Endothelial cell of umbilical vein (primary cell): ENCODE results near the gene GHSR. TPM values are rescaled to one million over a fixed set of nuclear protein-coding genes. Genes with fewer than 3 reads are reported as not detected.

Experiments used
- BruUV-seq: library from RNA; stranded (reverse); fragments of 400-500 nt; replicated peaks from 2 replicates; lab custom pipeline; 2021; lab: Mats Ljungman, UMichigan
- CTCF ChIA-PET: fragments of 300-600, 350-600 bp; sonication (Branson Sonifier 250); formaldehyde crosslinking; loops from one replicate; lab custom pipeline; 2021; ENCODE audit warnings: antibody characterized with exemption, inconsistent platforms; lab: Charles Lee
- POLR2A ChIA-PET: fragments of 300-600, 350-600 bp; sonication (Branson Sonifier 250); formaldehyde crosslinking; loops from one replicate; lab custom pipeline; 2021; ENCODE audit warnings: antibody characterized with exemption, inconsistent platforms; lab: Charles Lee
- DNase-seq: peaks from one replicate; pipeline ENCODE4 v3.0.0-alpha.2; 2011; ENCODE audit warnings: low read depth, low spot score
- FAIRE-seq: peaks from 2 replicates; lab custom pipeline; 2011; peaks lifted over from hg19 to GRCh38; lab: Jason Lieb, UNC
- H2AFZ ChIP-seq: 2 replicates; pipeline ENCODE4 v1.6.0; 2012; ENCODE audit warnings: low read depth, low read length, control low read depth, inconsistent platforms
- H3K27ac ChIP-seq: 2 replicates; pipeline ENCODE4 v1.5.1; 2011; ENCODE audit warnings: low read depth, mild to moderate bottlenecking, control low read depth, low read length, moderate library complexity; ENCODE audit not compliant: insufficient read depth
- H3K27me3 ChIP-seq, 2 experiments: 2 replicates each; pipeline versions ENCODE4 v1.6.0 to v1.6.1; 2011; ENCODE audit warnings: low read length in 2 of 2, mixed read lengths in 1 of 2; ENCODE audit not compliant: control insufficient read depth in 2 of 2, insufficient read depth in 2 of 2
- H3K36me3 ChIP-seq, 2 experiments: 2 replicates in 1 of 2; 3 replicates in 1 of 2; pipeline ENCODE4 v1.5.1; 2011; ENCODE audit warnings: low read length in 2 of 2, mild to moderate bottlenecking in 1 of 2, moderate library complexity in 1 of 2; ENCODE audit not compliant: control insufficient read depth in 2 of 2, insufficient read depth in 2 of 2; ENCODE audit errors: extremely low read depth in 1 of 2
- H3K4me1 ChIP-seq: 3 replicates; pipeline ENCODE4 v1.5.1; 2011; ENCODE audit warnings: mild to moderate bottlenecking, low read length; ENCODE audit not compliant: control insufficient read depth, insufficient read depth; ENCODE audit errors: extremely low read depth
- H3K4me2 ChIP-seq: 2 replicates; pipeline ENCODE4 v1.6.1; 2011; ENCODE audit warnings: low read length, control low read depth, mixed read lengths; ENCODE audit not compliant: insufficient read depth
- H3K4me3 ChIP-seq, 3 experiments: fragments of 200-600 bp in 1 of 3; sonication (generic), shearing (Covaris generic) in 1 of 3; replicated peaks in 1 of 3; 2 replicates each; pipeline ENCODE4 v1.5.1; 2011 to 2016; ENCODE audit warnings: control low read depth in 3 of 3, low read length in 3 of 3, mild to moderate bottlenecking in 2 of 3, inconsistent platforms in 1 of 3, low read depth in 1 of 3, moderate library complexity in 1 of 3; ENCODE audit not compliant: insufficient read depth in 1 of 3
- H3K79me2 ChIP-seq: 2 replicates; pipeline ENCODE4 v1.6.0; 2012; ENCODE audit warnings: low read length, inconsistent platforms; ENCODE audit not compliant: control insufficient read depth, insufficient read depth
- H3K9ac ChIP-seq: replicated peaks from 2 replicates; pipeline ENCODE3; 2011; ENCODE audit warnings: low read length, control low read depth; ENCODE audit not compliant: insufficient read depth; ENCODE audit errors: extremely low read depth
- H3K9me1 ChIP-seq: replicated peaks from 3 replicates; pipeline ENCODE4 v1.6.0; 2011; ENCODE audit warnings: mild to moderate bottlenecking, low read length; ENCODE audit not compliant: control insufficient read depth, insufficient read depth; ENCODE audit errors: extremely low read depth
- H3K9me3 ChIP-seq: replicated peaks from 2 replicates; pipeline ENCODE4 v1.5.1; 2012; ENCODE audit warnings: low read length, inconsistent platforms; ENCODE audit not compliant: control insufficient read depth, insufficient read depth
- H4K20me1 ChIP-seq: replicated peaks from 2 replicates; pipeline ENCODE3; 2011; ENCODE audit warnings: mild to moderate bottlenecking, low read length; ENCODE audit not compliant: control insufficient read depth, insufficient read depth; ENCODE audit errors: extremely low read depth
- EZH2 ChIP-seq: IDR thresholded peaks from 2 replicates; pipeline ENCODE4 v1.6.1; 2012; ENCODE audit warnings: borderline replicate concordance, low read depth, mild to moderate bottlenecking, moderate library complexity, low read length, inconsistent platforms; ENCODE audit not compliant: severe bottlenecking
- FOS ChIP-seq: IDR thresholded peaks from 2 replicates; pipeline ENCODE4 v1.6.1; 2011; ENCODE audit warnings: mild to moderate bottlenecking, low read length, moderate library complexity, borderline replicate concordance; ENCODE audit not compliant: insufficient read depth
- GATA2 ChIP-seq: IDR thresholded peaks from 2 replicates; pipeline ENCODE4 v1.7.0; 2011; ENCODE audit warnings: low read depth, mild to moderate bottlenecking, moderate library complexity, mixed read lengths, low read length; ENCODE audit not compliant: insufficient read length, insufficient read depth
- JUN ChIP-seq: IDR thresholded peaks from 2 replicates; pipeline ENCODE4 v1.6.1; 2011; ENCODE audit warnings: borderline replicate concordance, low read depth; ENCODE audit not compliant: insufficient read length, insufficient read depth
- POLR2A ChIP-seq: IDR thresholded peaks from 2 replicates; pipeline ENCODE4 v1.6.1; 2012; ENCODE audit warnings: low read depth, mild to moderate bottlenecking, control low read depth, low read length
- POLR2AphosphoS5 ChIP-seq: IDR thresholded peaks from 2 replicates; pipeline ENCODE4 v1.6.1; 2012; ENCODE audit warnings: low read depth, mild to moderate bottlenecking, control low read depth, low read length, moderate library complexity; ENCODE audit not compliant: insufficient read depth
- dilution Hi-C: fragments of 300-500 bp; cut with MboI; formaldehyde crosslinking; loops from one replicate; pipeline ENCODE4 v1.15.0; 2019; ENCODE audit warnings: low sequenced_read_pairs; ENCODE audit not compliant: extremely low pct_ligation_motif_present
- intact Hi-C: fragments of 100-400 bp; cut with micrococcal nuclease; formaldehyde crosslinking; loops from one replicate; pipeline ENCODE4 v1.10.0; 2022
- polyA plus RNA-seq, 4 experiments: library from polyadenylated mRNA; depleted of rRNA in 3 of 4; stranded (reverse) in 3 of 4; unstranded in 1 of 4; fragments of >200 nt; gene quantifications; 2 replicates each; pipeline versions ENCODE4 v1.2.1 to v1.2.3, GENCODE V29; 2011 to 2012; ENCODE audit warnings: missing spikeins in 1 of 4
- total RNA-seq: library from RNA; stranded (reverse); gene quantifications from 2 replicates; pipeline ENCODE4 v1.2.3, GENCODE V29; 2021
- TF ChIP-seq, protein P1 (sequence below): IDR thresholded peaks from 2 replicates; pipeline ENCODE4 v1.6.1; 2011; ENCODE audit not compliant: insufficient read depth, insufficient read length
- TF ChIP-seq, protein P2 (sequence below), 2 donors: IDR thresholded peaks; 1 replicate in 1 of 2; 2 replicates in 1 of 2; pipeline ENCODE4 v1.5.1; 2011; ENCODE audit warnings: low read length in 2 of 2, mild to moderate bottlenecking in 2 of 2, moderate library complexity in 2 of 2, control low read depth in 1 of 2, inconsistent platforms in 1 of 2, low read depth in 1 of 2; ENCODE audit not compliant: insufficient read depth in 1 of 2; ENCODE audit errors: extremely low read depth in 1 of 2

GHSR gene
- total and polyA plus RNA-seq, 2 donors (not counting 3 experiments of a cell fraction or from before 2014, with no cell fraction given) = not detected

DNA sequence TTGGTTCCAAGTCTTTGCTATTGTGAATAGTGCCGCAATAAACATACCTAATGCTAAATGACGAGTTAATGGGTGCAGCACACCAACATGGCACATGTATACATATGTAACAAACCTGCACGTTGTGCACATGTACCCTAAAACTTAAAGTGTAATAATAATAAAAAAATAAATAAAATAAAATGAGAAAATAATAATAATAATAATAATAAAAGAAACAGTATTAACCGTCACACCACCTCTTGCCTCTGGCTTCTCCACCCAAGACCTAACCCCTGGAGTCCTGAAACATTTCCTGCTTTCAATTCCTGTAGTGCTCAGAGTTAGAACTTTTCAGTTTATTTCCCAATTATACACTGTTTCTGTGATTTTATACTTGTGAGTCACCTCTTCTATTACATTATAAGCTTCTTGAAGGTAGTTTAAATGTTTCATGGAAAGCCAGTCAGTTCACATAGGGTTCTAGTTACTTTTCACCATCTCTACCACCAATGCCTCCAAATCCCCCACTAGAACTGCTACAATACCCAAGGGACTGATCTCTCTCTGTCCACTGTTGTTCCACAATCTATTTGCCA lies 18.4 kb upstream of the GHSR start:
- FAIRE-seq (no peak), DNase-seq (no peak)
- ChIA-PET CTCF (interaction anchor here (0.9 to 2.8 kb wide), 4 partner anchors 11 to 130 kb away, joined by 3 to 18 read pairs (median 5); no protein-coding TSS in a partner anchor), POLR2A (no interaction called here)
- Histone ChIP-seq H3K4me1 (peaks cover 23% of the 10 kb centered on the region), H2AFZ (peak overlapping the region; percentile 49), H3K4me3 (no peak overlapping the region), H3K36me3 (no peaks in the 10 kb centered on the region), H4K20me1 (no peaks in the 10 kb centered on the region), H3K9me3 (no peaks in the 10 kb centered on the region), H3K9me1 (no peaks in the 10 kb centered on the region), H3K27me3 (no peaks in the 10 kb centered on the region), H3K27ac (peak overlapping the region; percentile 36), H3K4me2 (peak overlapping the region; percentile 37), H3K79me2 (no peaks in the 10 kb centered on the region), H3K9ac (no peak overlapping the region)
- intact Hi-C loops = loop anchor here (1.0 kb wide), 1 partner anchor 11 kb away; no protein-coding TSS in a partner anchor
- dilution Hi-C loops = no loop called here
- TF ChIP-seq EZH2 = no peak
- TF ChIP-seq FOS = no peak
- no peak for TF ChIP-seq POLR2AphosphoS5
- TF ChIP-seq JUN = no peak
- TF ChIP-seq GATA2 = no peak
- TF ChIP-seq, protein P1, sequence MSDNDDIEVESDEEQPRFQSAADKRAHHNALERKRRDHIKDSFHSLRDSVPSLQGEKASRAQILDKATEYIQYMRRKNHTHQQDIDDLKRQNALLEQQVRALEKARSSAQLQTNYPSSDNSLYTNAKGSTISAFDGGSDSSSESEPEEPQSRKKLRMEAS = no peak
- TF ChIP-seq, protein P2, sequence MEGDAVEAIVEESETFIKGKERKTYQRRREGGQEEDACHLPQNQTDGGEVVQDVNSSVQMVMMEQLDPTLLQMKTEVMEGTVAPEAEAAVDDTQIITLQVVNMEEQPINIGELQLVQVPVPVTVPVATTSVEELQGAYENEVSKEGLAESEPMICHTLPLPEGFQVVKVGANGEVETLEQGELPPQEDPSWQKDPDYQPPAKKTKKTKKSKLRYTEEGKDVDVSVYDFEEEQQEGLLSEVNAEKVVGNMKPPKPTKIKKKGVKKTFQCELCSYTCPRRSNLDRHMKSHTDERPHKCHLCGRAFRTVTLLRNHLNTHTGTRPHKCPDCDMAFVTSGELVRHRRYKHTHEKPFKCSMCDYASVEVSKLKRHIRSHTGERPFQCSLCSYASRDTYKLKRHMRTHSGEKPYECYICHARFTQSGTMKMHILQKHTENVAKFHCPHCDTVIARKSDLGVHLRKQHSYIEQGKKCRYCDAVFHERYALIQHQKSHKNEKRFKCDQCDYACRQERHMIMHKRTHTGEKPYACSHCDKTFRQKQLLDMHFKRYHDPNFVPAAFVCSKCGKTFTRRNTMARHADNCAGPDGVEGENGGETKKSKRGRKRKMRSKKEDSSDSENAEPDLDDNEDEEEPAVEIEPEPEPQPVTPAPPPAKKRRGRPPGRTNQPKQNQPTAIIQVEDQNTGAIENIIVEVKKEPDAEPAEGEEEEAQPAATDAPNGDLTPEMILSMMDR (IDR thresholded peaks at IDR 0.05; ENCODE audit: extremely low read depth in 1 of 2, insufficient read depth in 1 of 2, low read depth in 1 of 2, low read length in 2 of 2) = no peak
- TF ChIP-seq POLR2A = no peak
- BruUV-seq = no TSS peak
